OCI-LY1 (cell line): ENCODE measurements around the gene CSAD.

ENCODE experiments used
- H2AFZ ChIP-seq: fragments of 200-600 bp; sonication (generic), shearing (Covaris generic); 2 replicates; pipeline ENCODE4 v1.6.0; 2014; ENCODE audit warnings: antibody characterized with exemption, mild to moderate bottlenecking, low read length
- H3F3A ChIP-seq: fragments of 200-600 bp; sonication (generic), shearing (Covaris generic); 2 replicates; pipeline ENCODE4 v1.6.0; 2014; ENCODE audit warnings: mild to moderate bottlenecking, antibody characterized with exemption, low read length, moderate library complexity; ENCODE audit not compliant: insufficient read depth
- H3K27ac ChIP-seq: fragments of 200-600 bp; sonication (generic); 2 replicates; pipeline ENCODE4 v1.5.1; 2014; ENCODE audit warnings: low read length, mixed run types, mild to moderate bottlenecking, low read depth; ENCODE audit not compliant: poor library complexity, severe bottlenecking
- H3K27me3 ChIP-seq: fragments of 200-600 bp; sonication (generic); 2 replicates; pipeline ENCODE4 v1.6.0; 2014; ENCODE audit warnings: antibody characterized with exemption, mild to moderate bottlenecking, low read length, moderate library complexity; ENCODE audit not compliant: insufficient read depth
- H3K36me3 ChIP-seq: fragments of 200-600 bp; sonication (generic); 2 replicates; pipeline ENCODE4 v1.6.1; 2014; ENCODE audit warnings: mild to moderate bottlenecking, antibody characterized with exemption, low read length, moderate library complexity, mixed read lengths; ENCODE audit not compliant: insufficient read depth
- H3K4me1 ChIP-seq: fragments of 200-600 bp; sonication (generic); 2 replicates; pipeline ENCODE4 v1.5.1; 2014; ENCODE audit warnings: mild to moderate bottlenecking, low read length, moderate library complexity; ENCODE audit not compliant: insufficient read depth, severe bottlenecking
- H3K4me2 ChIP-seq: fragments of 200-600 bp; sonication (generic), shearing (Covaris generic); 2 replicates; pipeline ENCODE4 v1.6.1; 2014; ENCODE audit warnings: low read length
- H3K4me3 ChIP-seq: fragments of 200-600 bp; sonication (generic); 2 replicates; pipeline ENCODE4 v1.5.1; 2014; ENCODE audit warnings: low read length, low read depth, mild to moderate bottlenecking, mixed read lengths; ENCODE audit not compliant: poor library complexity, severe bottlenecking
- H3K79me2 ChIP-seq: fragments of 200-600 bp; shearing (Covaris generic); 2 replicates; pipeline ENCODE4 v1.6.1; 2016; ENCODE audit warnings: mixed run types, low read length, mixed read lengths; ENCODE audit not compliant: insufficient read depth
- H3K9ac ChIP-seq: fragments of 200-600 bp; sonication (generic), shearing (Covaris generic); 2 replicates; pipeline ENCODE4 v1.6.1; 2014; ENCODE audit warnings: mild to moderate bottlenecking, low read length, mixed read lengths
- H3K9me2 ChIP-seq: fragments of 200-600 bp; sonication (generic), shearing (Covaris generic); 2 replicates; pipeline ENCODE4 v1.6.1; 2014; ENCODE audit warnings: low read depth, mild to moderate bottlenecking, low read length, mixed read lengths
- H3K9me3 ChIP-seq: fragments of 200-600 bp; shearing (Covaris generic); 2 replicates; pipeline ENCODE4 v1.6.1; 2014; ENCODE audit warnings: low read length, mixed read lengths
- H4K20me1 ChIP-seq: fragments of 200-600 bp; sonication (generic), shearing (Covaris generic); 2 replicates; pipeline ENCODE4 v1.6.0; 2016; ENCODE audit warnings: mild to moderate bottlenecking, low read length; ENCODE audit not compliant: insufficient read depth
- EZH2 ChIP-seq: fragments of 200-600 bp; sonication (generic), shearing (Covaris generic); IDR thresholded peaks from 2 replicates; pipeline ENCODE4 v1.8.0; 2017; ENCODE audit warnings: borderline replicate concordance, mixed run types, mild to moderate bottlenecking, antibody characterized with exemption, low read length, moderate library complexity, mixed read lengths
- TF ChIP-seq, protein P1 (sequence below): fragments of 200-600 bp; sonication (generic), shearing (Covaris generic); IDR thresholded peaks from 2 replicates; pipeline ENCODE4 v1.5.1; 2017; ENCODE audit warnings: mild to moderate bottlenecking, antibody characterized with exemption, low read length, moderate library complexity, mixed read lengths

The CSAD gene

DNA sequence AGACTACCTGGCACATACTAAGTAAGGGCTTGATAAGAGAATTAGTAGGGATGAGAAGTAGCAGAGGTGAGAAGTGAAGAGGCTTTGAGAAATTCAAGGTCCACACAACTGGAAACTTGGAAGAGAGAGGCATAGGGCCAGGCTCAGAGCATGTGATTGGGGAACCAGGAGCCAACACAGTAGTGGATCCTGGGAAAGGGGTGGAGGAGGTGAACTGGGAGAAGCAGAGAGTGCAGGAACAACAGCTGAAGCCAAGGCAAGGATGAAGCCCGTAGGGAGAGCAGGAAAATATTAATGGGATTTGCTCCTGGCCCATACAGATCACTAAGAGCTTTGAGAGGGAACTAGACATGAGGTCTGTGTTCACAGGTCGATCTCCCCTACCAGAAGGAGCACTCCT is 27.7 kb upstream of the CSAD start:
- H3K27ac ChIP-seq = peak overlapping the region; percentile 71
- H3K9me3 ChIP-seq = no peaks in the 10 kb centered on the region
- no peaks in the 10 kb centered on the region; the same call in 1 of the 2 replicates for H3F3A ChIP-seq
- H3K4me2 ChIP-seq = peak overlapping the region; percentile 82
- peaks cover 44% of the 10 kb centered on the region for H3K4me1 ChIP-seq
- no peak overlapping the region for H3K4me3 ChIP-seq
- no peaks in the 10 kb centered on the region for H3K79me2 ChIP-seq
- H3K27me3 ChIP-seq = no peaks in the 10 kb centered on the region
- H2AFZ ChIP-seq = no peak overlapping the region
- H3K9ac ChIP-seq = no peak overlapping the region; the same call in 1 of the 2 replicates
- H4K20me1 ChIP-seq = no peaks in the 10 kb centered on the region
- H3K36me3 ChIP-seq = no peaks in the 10 kb centered on the region
- TF ChIP-seq EZH2 = no peak
- H3K9me2 ChIP-seq = no peaks in the 10 kb centered on the region

DNA sequence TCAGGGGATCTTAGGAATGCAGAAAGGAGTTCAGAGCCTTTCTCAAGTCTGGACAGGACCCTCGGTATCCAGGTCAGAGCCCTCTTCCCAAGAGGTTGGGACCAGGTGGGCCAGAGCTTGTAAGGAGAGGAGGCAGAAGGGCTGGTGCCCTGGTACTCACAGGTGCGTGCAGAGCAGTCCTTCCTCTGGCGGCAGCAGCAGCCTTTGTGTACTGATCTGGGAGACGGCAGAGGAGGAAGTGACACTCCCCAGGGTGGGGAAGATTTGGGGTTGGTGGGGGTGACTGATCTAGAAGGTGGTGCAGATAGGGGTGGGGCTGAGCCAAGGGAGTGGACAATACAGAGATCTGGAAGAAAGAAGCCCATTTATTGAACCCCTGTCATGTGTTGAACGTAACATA is 26.3 kb upstream of the CSAD start, which contains the start of gene ITGB7:
TSS of gene ITGB7 (minus strand) at position 210 of the 400 bp plus-strand sequence. CDS start 6,808 bp downstream, outside the sequence.
- Histone ChIP-seq H3K4me1 (peaks cover 46% of the 10 kb centered on the region), H3K27me3 (no peaks in the 10 kb centered on the region), H3K4me3 (peak within 1 kb of the TSS; percentile 57), H3K36me3 (no peaks in the 10 kb centered on the region), H3K9me2 (no peaks in the 10 kb centered on the region), H4K20me1 (no peaks in the 10 kb centered on the region), H2AFZ (no peak within 1 kb of the TSS), H3K27ac (peak within 1 kb of the TSS; percentile 71), H3K79me2 (no peaks in the 10 kb centered on the region), H3K9me3 (no peaks in the 10 kb centered on the region), H3K9ac (peak within 1 kb of the TSS; percentile 59; the same call in 1 of the 2 replicates), H3K4me2 (peak within 1 kb of the TSS; percentile 75), H3F3A (no peaks in the 10 kb centered on the region; the same call in 1 of the 2 replicates)
- TF ChIP-seq, protein P1, sequence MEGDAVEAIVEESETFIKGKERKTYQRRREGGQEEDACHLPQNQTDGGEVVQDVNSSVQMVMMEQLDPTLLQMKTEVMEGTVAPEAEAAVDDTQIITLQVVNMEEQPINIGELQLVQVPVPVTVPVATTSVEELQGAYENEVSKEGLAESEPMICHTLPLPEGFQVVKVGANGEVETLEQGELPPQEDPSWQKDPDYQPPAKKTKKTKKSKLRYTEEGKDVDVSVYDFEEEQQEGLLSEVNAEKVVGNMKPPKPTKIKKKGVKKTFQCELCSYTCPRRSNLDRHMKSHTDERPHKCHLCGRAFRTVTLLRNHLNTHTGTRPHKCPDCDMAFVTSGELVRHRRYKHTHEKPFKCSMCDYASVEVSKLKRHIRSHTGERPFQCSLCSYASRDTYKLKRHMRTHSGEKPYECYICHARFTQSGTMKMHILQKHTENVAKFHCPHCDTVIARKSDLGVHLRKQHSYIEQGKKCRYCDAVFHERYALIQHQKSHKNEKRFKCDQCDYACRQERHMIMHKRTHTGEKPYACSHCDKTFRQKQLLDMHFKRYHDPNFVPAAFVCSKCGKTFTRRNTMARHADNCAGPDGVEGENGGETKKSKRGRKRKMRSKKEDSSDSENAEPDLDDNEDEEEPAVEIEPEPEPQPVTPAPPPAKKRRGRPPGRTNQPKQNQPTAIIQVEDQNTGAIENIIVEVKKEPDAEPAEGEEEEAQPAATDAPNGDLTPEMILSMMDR = no peak
- no peak for TF ChIP-seq EZH2

DNA sequence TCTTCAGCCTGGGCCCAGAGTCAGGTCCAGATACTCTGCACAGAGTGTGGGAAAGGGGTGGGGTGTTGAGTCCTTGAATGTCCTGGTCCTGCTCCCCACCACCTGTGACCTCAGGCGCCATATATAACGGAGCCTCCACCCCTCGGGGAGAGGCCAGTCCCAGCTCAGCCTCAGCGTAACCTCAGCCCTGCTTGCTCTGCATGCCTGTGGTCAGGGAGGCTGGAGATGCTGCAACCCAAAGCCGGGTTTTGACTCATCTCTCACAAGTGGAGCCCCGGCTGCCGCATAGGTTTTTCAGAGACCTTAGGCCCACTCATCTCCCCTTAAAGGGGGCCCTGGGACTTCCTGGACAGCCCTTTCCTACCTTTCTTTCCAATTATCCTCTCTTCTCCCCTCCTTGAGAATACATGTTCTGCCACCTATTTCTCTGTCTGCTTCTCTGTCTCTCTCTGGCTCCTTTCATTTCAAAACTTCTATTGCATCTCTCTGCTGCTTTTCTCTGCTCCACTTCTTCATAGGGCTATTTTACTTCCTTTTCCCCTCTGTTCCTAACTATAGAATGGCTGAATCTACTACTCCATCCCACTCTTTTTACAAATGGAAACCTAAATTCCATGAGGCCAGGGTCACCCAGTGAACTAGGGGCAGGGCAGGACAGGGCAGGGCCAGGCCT is 25.2 kb upstream of the CSAD start:
- Histone ChIP-seq H3K4me2 (peak overlapping the region; percentile 75), H3K9me3 (no peaks in the 10 kb centered on the region), H3K9ac (peak overlapping the region; percentile 59; the same call in 1 of the 2 replicates), H4K20me1 (no peaks in the 10 kb centered on the region), H3K27ac (peak overlapping the region; percentile 71), H3K27me3 (no peaks in the 10 kb centered on the region), H2AFZ (no peak overlapping the region), H3F3A (no peaks in the 10 kb centered on the region; the same call in 1 of the 2 replicates), H3K36me3 (no peaks in the 10 kb centered on the region), H3K4me1 (peaks cover 57% of the 10 kb centered on the region), H3K79me2 (no peaks in the 10 kb centered on the region), H3K9me2 (no peaks in the 10 kb centered on the region), H3K4me3 (peak overlapping the region; percentile 57)
- TF ChIP-seq, protein P1 = no peak
- no peak for TF ChIP-seq EZH2
